ENCODE results near the gene TLNRD1. TPM values are rescaled to one million over a fixed set of nuclear protein-coding genes. Genes with fewer than 3 reads are reported as not detected.

TLNRD1 gene
- polyA plus RNA-seq, 3 donors from 2014 or later, result 2.6 to 5.4 (median 3.4) TPM

DNA sequence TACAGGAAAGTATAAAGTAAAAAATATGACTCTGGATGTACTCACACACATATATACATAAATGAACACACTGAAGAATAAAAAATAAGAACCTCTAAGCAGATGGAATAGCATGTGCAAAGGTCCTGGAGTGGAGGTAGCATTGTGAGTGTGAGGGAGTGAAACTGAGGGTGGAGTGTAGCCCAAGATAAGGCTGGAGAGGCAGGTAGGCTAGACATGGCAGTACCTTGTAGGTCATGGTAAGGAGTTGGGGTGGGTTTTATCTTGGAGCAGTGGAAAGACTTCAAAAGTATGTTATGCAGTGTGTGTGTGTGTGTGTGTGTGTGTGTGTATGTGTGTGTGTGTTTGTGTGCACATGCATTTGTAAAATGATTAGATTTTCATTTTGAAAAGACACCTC, 49.5 kb downstream of the TLNRD1 start:
- H3K9me3 Mint-ChIP-seq, result no peaks in the 10 kb centered on the region
- no peaks in the 10 kb centered on the region for H3K36me3 Mint-ChIP-seq
- H3K4me3 Mint-ChIP-seq, result no peak overlapping the region
- no peak overlapping the region for H3K27ac Mint-ChIP-seq
- H3K4me1 Mint-ChIP-seq, result no peaks in the 10 kb centered on the region
- H3K27me3 Mint-ChIP-seq (ENCODE audit: low read depth in 3 of 3), result peaks cover 0 to 2% (median 0%) of the 10 kb centered on the region in 3 donors
- no peak for DNase-seq

DNA sequence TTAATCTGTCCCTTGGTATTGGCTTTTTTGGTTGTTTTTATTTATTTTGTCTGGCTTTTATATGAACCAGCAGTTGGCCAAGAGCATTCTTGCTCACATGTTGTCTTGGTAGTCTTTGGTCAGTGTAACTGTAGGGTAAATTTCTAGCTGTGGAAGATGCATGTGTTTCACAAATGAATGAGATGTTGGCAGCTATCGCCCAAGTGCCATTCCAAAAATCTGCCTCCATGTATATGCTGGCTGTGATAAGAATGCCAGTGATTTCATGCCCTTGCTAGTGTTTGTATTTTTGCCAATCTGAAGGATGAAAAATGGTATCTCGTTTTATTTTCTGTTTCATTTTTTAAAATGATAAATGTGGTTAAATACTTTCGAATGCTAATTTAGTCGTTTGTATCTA, 50.1 kb downstream of the TLNRD1 start:
- H3K9me3 Mint-ChIP-seq, result no peaks in the 10 kb centered on the region
- no peak overlapping the region for H3K27ac Mint-ChIP-seq
- H3K4me3 Mint-ChIP-seq, result no peak overlapping the region
- H3K27me3 Mint-ChIP-seq (ENCODE audit: low read depth in 3 of 3), result peaks cover 0 to 2% (median 0%) of the 10 kb centered on the region in 3 donors
- no peak for DNase-seq
- no peaks in the 10 kb centered on the region for H3K4me1 Mint-ChIP-seq
- no peaks in the 10 kb centered on the region for H3K36me3 Mint-ChIP-seq

DNA sequence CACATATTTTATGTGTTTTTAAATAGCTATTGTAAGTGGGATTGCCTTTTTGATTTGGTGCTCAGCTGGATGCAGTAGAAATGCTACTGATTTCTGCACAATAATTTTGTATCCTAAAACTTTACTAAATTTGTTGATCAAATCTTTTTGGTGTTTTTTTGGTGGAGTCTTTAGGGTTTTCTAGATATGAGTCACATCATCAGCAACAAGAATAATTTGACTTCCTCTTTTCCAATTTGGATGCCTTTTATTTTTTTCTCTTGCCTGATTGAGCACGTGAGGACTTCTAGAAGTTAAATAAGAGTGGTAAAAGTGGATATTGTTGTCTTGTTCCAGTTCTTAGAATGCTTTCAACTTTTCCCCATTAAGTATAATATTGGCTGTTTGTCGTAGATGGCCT, 51.3 kb downstream of the TLNRD1 start:
- no peak overlapping the region for H3K4me3 Mint-ChIP-seq
- H3K9me3 Mint-ChIP-seq, result no peaks in the 10 kb centered on the region
- no peaks in the 10 kb centered on the region for H3K4me1 Mint-ChIP-seq
- H3K27me3 Mint-ChIP-seq (ENCODE audit: low read depth in 3 of 3), result peaks cover 0 to 2% (median 1%) of the 10 kb centered on the region in 3 donors
- no peak for DNase-seq
- H3K36me3 Mint-ChIP-seq, result no peaks in the 10 kb centered on the region
- H3K27ac Mint-ChIP-seq, result no peak overlapping the region

DNA sequence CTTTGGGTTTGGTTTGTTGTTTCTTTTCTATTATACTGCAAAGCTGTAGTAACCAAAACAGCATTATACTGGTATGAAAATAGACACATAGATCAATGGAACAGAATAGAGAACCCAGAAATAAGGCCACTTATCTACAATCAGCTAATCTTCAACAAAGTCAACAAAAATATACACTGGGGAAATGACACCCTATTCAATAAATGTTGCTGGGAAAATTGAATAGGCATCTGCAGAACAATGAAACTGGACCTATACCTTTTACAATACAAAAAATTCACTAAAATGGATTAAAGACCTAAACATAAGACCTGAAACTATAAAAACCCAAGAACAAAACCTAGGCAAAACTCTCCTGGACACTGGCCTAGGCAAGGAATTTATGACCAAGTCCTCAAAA, 52.9 kb downstream of the TLNRD1 start:
- H3K27ac Mint-ChIP-seq, result no peak overlapping the region
- DNase-seq, result no peak
- H3K4me3 Mint-ChIP-seq, result no peak overlapping the region
- H3K9me3 Mint-ChIP-seq, result no peaks in the 10 kb centered on the region
- no peaks in the 10 kb centered on the region for H3K36me3 Mint-ChIP-seq
- no peaks in the 10 kb centered on the region for H3K4me1 Mint-ChIP-seq
- H3K27me3 Mint-ChIP-seq (ENCODE audit: low read depth in 3 of 3), result peaks cover under 1 to 2% (median 1%) of the 10 kb centered on the region in 3 donors

DNA sequence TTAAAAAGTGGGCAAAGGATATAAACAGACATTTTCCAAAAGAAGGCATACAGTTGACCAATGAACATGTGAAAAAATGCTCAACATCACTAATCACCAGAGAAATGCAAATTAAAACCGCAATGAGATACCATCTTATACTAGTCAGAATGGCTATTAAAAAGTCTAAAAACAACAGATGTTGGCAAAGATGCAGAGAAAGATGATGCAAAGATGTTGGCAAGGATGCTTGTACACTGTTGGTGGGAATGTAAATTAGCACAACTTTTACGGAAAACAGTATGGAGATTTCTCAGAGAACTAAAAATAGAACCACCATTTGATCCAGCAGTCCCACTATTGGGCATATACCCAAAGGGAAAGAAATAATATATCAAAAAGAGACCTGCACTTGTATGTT, 53.5 kb downstream of the TLNRD1 start:
- H3K27me3 Mint-ChIP-seq (ENCODE audit: low read depth in 3 of 3), result peaks cover 1 to 3% (median 2%) of the 10 kb centered on the region in 3 donors
- no peak overlapping the region for H3K4me3 Mint-ChIP-seq
- no peaks in the 10 kb centered on the region for H3K4me1 Mint-ChIP-seq
- H3K27ac Mint-ChIP-seq, result no peak overlapping the region
- no peaks in the 10 kb centered on the region for H3K36me3 Mint-ChIP-seq
- no peaks in the 10 kb centered on the region for H3K9me3 Mint-ChIP-seq
- DNase-seq, result no peak

Other genes starting within 250 kb of the TLNRD1 start
- under 1 TPM in 1 of 3 donors, not detected in 2; 0.08 TPM for gene CEMIP, start 221.6 kb upstream of the TLNRD1 start, polyA plus RNA-seq
- 10 to 100 TPM; 22.3 to 39.6 (median 32.1) TPM for gene MESD, start 11.1 kb upstream of the TLNRD1 start, polyA plus RNA-seq
- gene CFAP161, start 133.3 kb downstream of the TLNRD1 start, polyA plus RNA-seq, result under 1 TPM in 1 of 3 donors, not detected in 2; 0.83 TPM
- gene IL16, start 196.0 kb downstream of the TLNRD1 start, polyA plus RNA-seq, result 100 to 1,000 TPM; 147 to 301 (median 155) TPM

Data from immature natural killer cell (primary cell).